Measurements from ENCODE around the gene TSC22D2. TPM values are rescaled to one million over a fixed set of nuclear protein-coding genes. Genes with fewer than 3 reads are reported as not detected.

TSC22D2 gene
- total RNA-seq, 6 experiments from 2014 or later = 10.3 to 30.4 (median 13.2) TPM

DNA sequence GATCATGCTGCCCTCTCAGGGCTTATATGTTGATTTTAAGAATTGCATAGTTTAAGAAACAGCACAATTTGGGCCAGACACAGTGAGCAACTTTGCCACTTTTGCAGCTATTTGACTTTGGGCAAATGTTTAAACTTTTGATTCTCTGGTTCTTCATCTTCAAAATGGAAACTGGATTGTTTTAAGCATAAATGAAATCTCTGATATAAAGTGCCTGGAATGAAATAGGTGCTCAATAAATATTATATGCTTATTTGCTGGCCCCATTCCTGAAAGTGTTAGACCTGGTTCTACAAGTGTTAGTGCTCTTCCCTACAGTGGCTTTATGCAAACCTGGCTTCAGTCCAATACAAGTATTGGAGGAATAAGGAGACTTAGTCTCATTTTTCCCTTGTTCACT lies 33.1 kb upstream of the TSC22D2 start:
- Histone ChIP-seq H3K4me1 (peaks cover 0 to 19% (median 4%) of the 10 kb centered on the region in 4 donors), H3K4me3 (no peak overlapping the region), H3K36me3 (no peaks in the 10 kb centered on the region), H3K9me3 (no peaks in the 10 kb centered on the region), H3K27me3 (no peaks in the 10 kb centered on the region), H3K27ac (peak overlapping the region in 2 of 3 donors; percentile 72 to 84)
- no peak for DNase-seq
- ATAC-seq = no peak
- intact Hi-C loops (cut with DNase I) = no loop called here
- TF ChIP-seq, protein P1, sequence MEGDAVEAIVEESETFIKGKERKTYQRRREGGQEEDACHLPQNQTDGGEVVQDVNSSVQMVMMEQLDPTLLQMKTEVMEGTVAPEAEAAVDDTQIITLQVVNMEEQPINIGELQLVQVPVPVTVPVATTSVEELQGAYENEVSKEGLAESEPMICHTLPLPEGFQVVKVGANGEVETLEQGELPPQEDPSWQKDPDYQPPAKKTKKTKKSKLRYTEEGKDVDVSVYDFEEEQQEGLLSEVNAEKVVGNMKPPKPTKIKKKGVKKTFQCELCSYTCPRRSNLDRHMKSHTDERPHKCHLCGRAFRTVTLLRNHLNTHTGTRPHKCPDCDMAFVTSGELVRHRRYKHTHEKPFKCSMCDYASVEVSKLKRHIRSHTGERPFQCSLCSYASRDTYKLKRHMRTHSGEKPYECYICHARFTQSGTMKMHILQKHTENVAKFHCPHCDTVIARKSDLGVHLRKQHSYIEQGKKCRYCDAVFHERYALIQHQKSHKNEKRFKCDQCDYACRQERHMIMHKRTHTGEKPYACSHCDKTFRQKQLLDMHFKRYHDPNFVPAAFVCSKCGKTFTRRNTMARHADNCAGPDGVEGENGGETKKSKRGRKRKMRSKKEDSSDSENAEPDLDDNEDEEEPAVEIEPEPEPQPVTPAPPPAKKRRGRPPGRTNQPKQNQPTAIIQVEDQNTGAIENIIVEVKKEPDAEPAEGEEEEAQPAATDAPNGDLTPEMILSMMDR (IDR thresholded peaks at IDR 0.05) = no peak
- no peak for TF ChIP-seq POLR2A (IDR thresholded peaks at IDR 0.05)

DNA sequence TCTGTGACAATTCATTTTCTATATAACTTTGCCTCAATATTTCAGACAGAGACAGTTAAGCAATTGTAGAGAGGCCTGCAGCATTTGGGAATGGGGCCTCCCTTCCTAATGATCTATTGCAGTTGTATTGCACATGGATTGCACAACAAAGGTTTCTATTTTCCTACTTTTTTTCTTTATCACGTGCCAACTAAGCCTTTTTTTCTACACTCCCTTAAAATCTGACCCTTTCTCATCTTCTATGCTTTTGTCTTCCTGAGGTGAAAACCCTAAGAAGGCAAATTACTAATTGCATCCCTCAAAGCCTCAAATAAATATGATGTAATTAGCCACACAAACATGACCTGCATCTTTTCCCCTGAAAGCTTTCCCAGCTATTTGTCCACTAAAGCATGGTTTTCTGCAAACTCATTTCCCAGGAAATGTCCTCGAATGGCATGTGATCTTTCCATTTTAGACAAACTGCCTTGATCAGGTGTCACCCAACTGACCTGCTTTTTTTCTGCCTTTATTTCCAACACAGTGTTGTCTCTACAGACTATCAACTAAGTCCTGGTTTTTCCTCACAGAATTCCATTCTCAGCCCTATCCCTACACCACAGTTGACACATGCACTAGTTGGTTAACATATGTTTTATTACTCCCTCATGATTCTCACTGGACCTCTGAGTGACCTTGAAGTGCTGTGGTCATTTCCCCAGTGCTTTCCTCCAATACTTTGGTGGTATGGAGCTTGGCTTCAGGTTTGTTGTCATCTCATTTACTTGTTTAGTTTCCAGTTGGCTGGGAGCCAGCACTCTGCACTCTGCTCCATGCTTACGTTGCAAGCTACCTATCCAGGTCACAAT lies 31.9 kb upstream of the TSC22D2 start:
- ATAC-seq (peak; percentile 46 to 71 (median 66)), DNase-seq (peak; percentile 51 to 73 (median 64))
- peak overlapping the region; percentile 72 to 84 (median 79) for H3K27ac ChIP-seq
- no peaks in the 10 kb centered on the region for H3K36me3 ChIP-seq
- intact Hi-C loops (cut with DNase I) = no loop called here
- no peaks in the 10 kb centered on the region for H3K9me3 ChIP-seq
- H3K4me3 ChIP-seq = no peak overlapping the region
- no peak for TF ChIP-seq POLR2A (IDR thresholded peaks at IDR 0.05)
- TF ChIP-seq, protein P1 (IDR thresholded peaks at IDR 0.05) = no peak
- peaks cover 0 to 19% (median 4%) of the 10 kb centered on the region in 4 donors for H3K4me1 ChIP-seq
- H3K27me3 ChIP-seq = no peaks in the 10 kb centered on the region
- 22% methylated on average over 3 of the region's 3 CpGs for whole genome bisulfite sequencing (ENCODE audit: insufficient coverage, low coverage, low lambda C conversion rate, missing lambda C conversion rate)

DNA sequence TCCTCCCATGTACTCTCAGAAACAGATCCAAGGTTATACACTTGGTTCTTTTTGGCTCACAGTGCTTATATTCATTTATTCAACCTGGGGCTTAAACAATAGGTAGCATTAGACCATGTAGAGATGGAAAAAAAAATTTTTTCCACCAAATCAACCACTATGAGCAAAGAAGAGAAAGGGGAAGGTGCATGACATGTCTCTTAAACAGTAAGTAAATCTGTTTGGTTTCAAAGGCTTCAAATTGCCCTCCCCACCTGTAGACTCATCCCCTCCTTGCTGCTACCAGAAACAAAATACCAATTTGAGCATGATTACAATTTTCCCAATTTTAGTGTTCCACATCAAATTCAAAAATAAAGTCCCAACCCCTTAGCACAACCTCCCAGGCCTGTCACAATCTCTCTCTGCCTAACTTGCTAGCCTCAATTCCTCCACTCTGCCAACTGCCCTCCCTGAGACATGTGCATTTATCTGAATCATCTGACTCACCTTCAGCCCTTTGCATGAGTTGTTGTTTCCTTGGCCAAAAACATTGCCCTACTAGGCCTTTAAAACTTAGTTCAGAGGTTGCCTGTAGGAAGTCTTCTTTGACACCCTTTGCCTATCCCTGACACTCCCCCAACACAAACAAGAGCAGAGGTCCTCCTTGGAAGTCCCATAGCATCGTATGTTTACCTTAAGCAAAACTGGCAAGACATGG lies 30.3 kb upstream of the TSC22D2 start:
- intact Hi-C loops (cut with DNase I) = no loop called here
- no peak for TF ChIP-seq POLR2A (IDR thresholded peaks at IDR 0.05)
- TF ChIP-seq, protein P1 (IDR thresholded peaks at IDR 0.05) = no peak
- Histone ChIP-seq H3K36me3 (no peaks in the 10 kb centered on the region), H3K27me3 (no peaks in the 10 kb centered on the region), H3K9me3 (no peaks in the 10 kb centered on the region), H3K27ac (no peak overlapping the region), H3K4me3 (no peak overlapping the region), H3K4me1 (peaks cover 0 to 19% (median 3%) of the 10 kb centered on the region in 4 donors)
- DNase-seq (no peak), ATAC-seq (no peak)
- 71% methylated on average over 1 of the region's 1 CpG for WGBS (ENCODE audit: insufficient coverage, low coverage, low lambda C conversion rate, missing lambda C conversion rate)

DNA sequence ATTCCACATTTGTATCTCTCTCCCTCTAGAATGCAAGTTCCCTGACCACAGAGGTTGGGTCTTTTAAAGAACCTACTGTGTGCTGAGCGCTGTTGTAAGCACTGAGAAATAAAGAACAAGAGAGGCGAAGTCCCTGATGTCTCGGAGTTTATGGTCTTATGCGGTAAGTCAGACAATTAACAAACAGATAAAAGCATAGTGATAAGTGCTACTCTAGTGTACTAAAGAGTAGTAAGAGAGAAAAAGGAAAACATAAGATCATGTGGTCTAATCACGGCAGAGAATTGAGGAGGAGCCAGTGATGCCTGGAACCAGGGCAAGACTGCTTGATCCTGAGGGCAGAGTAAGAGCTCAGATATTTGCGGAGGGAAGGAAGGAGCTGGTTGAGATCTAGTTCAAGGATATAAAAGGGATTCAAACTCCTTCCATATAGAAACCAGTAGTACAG lies 29.8 kb upstream of the TSC22D2 start:
- no peak for ATAC-seq
- no peak for DNase-seq
- intact Hi-C loops (cut with DNase I) = no loop called here
- Histone ChIP-seq H3K4me1 (peaks cover 0 to 19% (median 3%) of the 10 kb centered on the region in 4 donors), H3K27ac (no peak overlapping the region), H3K27me3 (no peaks in the 10 kb centered on the region), H3K36me3 (no peaks in the 10 kb centered on the region), H3K9me3 (no peaks in the 10 kb centered on the region), H3K4me3 (no peak overlapping the region)
- no peak for TF ChIP-seq POLR2A (IDR thresholded peaks at IDR 0.05)
- TF ChIP-seq, protein P1 (IDR thresholded peaks at IDR 0.05) = no peak
- WGBS (ENCODE audit: insufficient coverage, low coverage, low lambda C conversion rate, missing lambda C conversion rate) = 91% methylated on average over 6 of the region's 6 CpGs

All from right lobe of liver (tissue), 6 donors.